Measurements from ENCODE around the gene RNF144B.

Gene RNF144B

DNA sequence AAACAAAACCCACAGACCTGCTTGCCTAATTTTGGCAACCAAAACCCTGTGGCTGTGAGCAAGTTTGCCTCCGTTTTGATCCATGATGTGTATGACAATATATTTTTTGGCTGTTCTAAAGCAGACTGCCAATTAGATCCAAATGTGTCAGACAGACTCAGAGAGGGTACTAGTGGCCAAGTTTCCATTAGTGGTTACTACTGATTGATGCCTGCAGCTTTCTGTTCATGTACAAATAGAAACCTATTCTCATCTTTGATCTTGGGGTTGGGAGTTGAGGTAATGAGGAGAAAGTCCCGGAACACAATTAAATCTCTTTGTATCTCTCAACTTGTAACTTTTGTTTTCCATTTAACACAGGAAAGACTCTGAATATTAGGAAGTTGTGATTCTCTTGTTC, 100.9 kb downstream of the RNF144B start:
- ChIA-PET POLR2A (no interaction called here), CTCF (interaction anchor here (1.9 to 2.2 kb wide), 2 partner anchors 16 to 164 kb away, joined by 7 to 11 read pairs; no protein-coding TSS in a partner anchor)
- no peak for DNase-seq (ENCODE audit: low read depth, low spot score)
- no peak for TF ChIP-seq CTCF (IDR thresholded peaks at IDR 0.05; ENCODE audit: insufficient read depth, low read length, missing control alignments)
- no peak overlapping the region for H3K4me3 ChIP-seq (ENCODE audit: low read depth, low read length)

GRCh38 chr6:18488526-18489270, 101.5 kb downstream of the RNF144B start:
- CTCF ChIA-PET, result interaction anchor here (1.9 to 2.2 kb wide), 2 partner anchors 15 to 165 kb away, joined by 7 to 11 read pairs; no protein-coding TSS in a partner anchor
- no peak for TF ChIP-seq CTCF (IDR thresholded peaks at IDR 0.05; ENCODE audit: insufficient read depth, low read length, missing control alignments)
- H3K4me3 ChIP-seq (ENCODE audit: low read depth, low read length), result no peak overlapping the region
- DNase-seq (ENCODE audit: low read depth, low spot score), result no peak
- POLR2A ChIA-PET, result no interaction called here

- ChIA-PET POLR2A (no interaction called here), CTCF (interaction anchor here (2.2 kb wide), 1 partner anchor 166 kb away, joined by 11 read pairs; no protein-coding TSS in a partner anchor)
- DNase-seq (ENCODE audit: low read depth, low spot score), result no peak
- no peak for TF ChIP-seq CTCF (IDR thresholded peaks at IDR 0.05; ENCODE audit: insufficient read depth, low read length, missing control alignments)
- no peak overlapping the region for H3K4me3 ChIP-seq (ENCODE audit: low read depth, low read length)
Observed at GRCh38 chr6:18489335-18489734, 102.2 kb downstream of the RNF144B start.

- no peak for DNase-seq (ENCODE audit: low read depth, low spot score)
- H3K4me3 ChIP-seq (ENCODE audit: low read depth, low read length), result no peak overlapping the region
- POLR2A ChIA-PET, result no interaction called here
- CTCF ChIA-PET, result interaction anchor here (1.2 kb wide), 1 partner anchor 12 kb away, joined by 4 read pairs; no protein-coding TSS in a partner anchor
- TF ChIP-seq CTCF (IDR thresholded peaks at IDR 0.05; ENCODE audit: insufficient read depth, low read length, missing control alignments), result no peak
Observed at GRCh38 chr6:18491308-18492045, 104.3 kb downstream of the RNF144B start.

DNA sequence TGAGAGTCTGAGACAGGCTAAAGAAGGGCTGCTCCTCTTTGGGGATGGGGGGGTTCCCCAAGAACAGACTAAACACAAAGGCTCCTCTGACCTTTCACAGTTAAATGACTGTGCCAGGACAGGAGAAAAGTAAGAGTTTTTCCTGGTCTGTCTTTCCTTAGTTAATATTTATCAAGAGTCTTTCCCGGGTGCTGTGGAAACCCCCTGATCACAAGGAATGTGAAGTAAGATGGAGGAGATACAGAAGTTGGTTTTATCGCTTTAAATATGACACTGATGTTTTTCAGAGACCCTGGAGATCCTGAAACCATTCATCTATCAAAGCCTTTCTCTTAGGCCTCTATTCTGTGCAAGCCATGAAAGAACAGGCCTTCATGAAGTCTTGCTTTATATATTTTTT, 105.8 kb downstream of the RNF144B start:
- no peak for TF ChIP-seq CTCF (IDR thresholded peaks at IDR 0.05; ENCODE audit: insufficient read depth, low read length, missing control alignments)

DNA sequence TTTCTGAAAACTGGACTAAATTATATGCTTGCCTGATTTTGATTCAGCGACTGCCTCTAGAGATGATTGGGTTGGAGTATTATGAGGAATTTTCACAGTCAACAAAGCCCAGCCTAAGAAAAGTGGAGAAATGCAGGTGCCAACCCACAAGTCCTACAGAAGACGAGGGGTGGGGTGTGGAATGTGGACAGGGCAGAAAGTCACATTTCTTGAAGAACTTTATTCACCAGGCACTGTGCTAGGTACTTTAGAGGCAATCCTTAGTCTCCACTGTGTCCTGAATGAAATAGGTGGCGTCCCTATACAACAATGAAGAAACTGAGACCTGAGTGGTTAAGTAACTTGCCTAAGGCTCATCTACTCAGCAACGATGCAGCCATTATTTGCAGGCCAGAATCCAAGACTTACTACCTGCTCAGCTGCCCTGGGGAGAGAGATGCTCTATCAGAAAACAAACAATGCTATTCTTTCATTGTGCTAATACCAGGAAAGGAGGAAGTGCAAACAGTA, 106.3 kb downstream of the RNF144B start:
- POLR2A ChIA-PET, result no interaction called here
- H3K4me3 ChIP-seq (ENCODE audit: low read depth, low read length), result no peak overlapping the region
- TF ChIP-seq CTCF (IDR thresholded peaks at IDR 0.05; ENCODE audit: insufficient read depth, low read length, missing control alignments), result no peak
- CTCF ChIA-PET, result interaction anchor here (1.3 kb wide), 1 partner anchor 10 kb away, joined by 3 read pairs; no protein-coding TSS in a partner anchor
- no peak for DNase-seq (ENCODE audit: low read depth, low spot score)

More for the DNA sequence above, 105.8 kb downstream of the RNF144B start:
- POLR2A ChIA-PET, result no interaction called here
- CTCF ChIA-PET, result no interaction called here
- no peak overlapping the region for H3K4me3 ChIP-seq (ENCODE audit: low read depth, low read length)
- DNase-seq (ENCODE audit: low read depth, low spot score), result no peak

Data from AG04449 (cell line).